ENCODE measurements around the gene SLC6A19. TPM values are rescaled to one million over a fixed set of nuclear protein-coding genes. Genes with fewer than 3 reads are reported as not detected.

Gene SLC6A19
- total and polyA plus RNA-seq, 2 of the 13 experiments (the other 11 are each of a cell fraction or from before 2014, with no cell fraction given), result 0.02 TPM; not detected in 1

GRCh38 chr5:1220351-1220750 lies 19.0 kb downstream of the SLC6A19 start:
- peaks cover 5 to 50% of the 10 kb centered on the region in 2 experiments; a peak in 4 of 5 replicates for H3K27me3 ChIP-seq (ENCODE audit: control insufficient read depth in 1 of 2, insufficient read depth in 2 of 2, low read length in 2 of 2)
- in situ Hi-C loops (cut with HindIII; ENCODE audit: extremely low pct_ligation_motif_present, low pct_unique_long_range_greater_than_20kb), result no loop called here
- no TSS peak for BruUV-seq (replicated peaks)

More at GRCh38 chr5:1220351-1220750, 19.0 kb downstream of the SLC6A19 start:
- H3K9ac ChIP-seq (ENCODE audit: insufficient read depth, low read depth, low read length), result no peak overlapping the region
- ChIA-PET CTCF (ENCODE audit: low intra/inter-chr PET ratio, low total read pairs) (no interaction called here), POLR2A (no interaction called here)
- no peak overlapping the region for H3K27ac ChIP-seq (ENCODE audit: extremely low read length, insufficient read depth, low read length)
- no peaks in the 10 kb centered on the region for H3K4me1 ChIP-seq (ENCODE audit: insufficient read depth, low read length)
- no peak overlapping the region for H2AFZ ChIP-seq (ENCODE audit: low read length)
- H3K4me2 ChIP-seq (ENCODE audit: low read depth, low read length), result no peak overlapping the region
- no peaks in the 10 kb centered on the region for H4K20me1 ChIP-seq (ENCODE audit: insufficient read depth, low read length)
- no peaks in the 10 kb centered on the region for H3K79me2 ChIP-seq (ENCODE audit: insufficient read depth, low read length)
- FAIRE-seq (no peak), DNase-seq (ENCODE audit: low spot score) (no peak), ATAC-seq (no peak)
- WGBS (ENCODE audit: low lambda C conversion rate), result 73% methylated on average over 6 of the region's 9 CpGs
- intact Hi-C loops (cut with micrococcal nuclease; ENCODE audit: unreplicated experiment), result no loop called here
- no peaks in the 10 kb centered on the region for H3K36me3 ChIP-seq (replicated peaks in 1 of 2; ENCODE audit: control insufficient read depth in 1 of 2, insufficient read depth in 2 of 2, low read length in 2 of 2)
- H3K4me3 ChIP-seq (replicated peaks in 1 of 3; ENCODE audit: insufficient read depth in 1 of 3, low read depth in 2 of 3, low read length in 3 of 3), result no peak overlapping the region
- TF ChIP-seq ETV5 (CRISPR knock-in tag; IDR thresholded peaks at IDR 0.05; ENCODE audit: borderline replicate concordance) (no peak), ZNF225 (CRISPR knock-in tag; IDR thresholded peaks at IDR 0.05) (no peak), RBM22 (optimal IDR thresholded peaks at IDR 0.05; ENCODE audit: low read length) (no peak), CREB1 (IDR thresholded peaks at IDR 0.05) (no peak), CREB1 (CRISPR knock-in tag; IDR thresholded peaks at IDR 0.05) (no peak), TBX3 (IDR thresholded peaks at IDR 0.05; ENCODE audit: borderline replicate concordance) (no peak), ZNF704 (CRISPR knock-in tag; IDR thresholded peaks at IDR 0.05; ENCODE audit: borderline replicate concordance) (no peak), ZNF232 (CRISPR knock-in tag; IDR thresholded peaks at IDR 0.05; ENCODE audit: borderline replicate concordance) (no peak), ZNF335 (CRISPR knock-in tag; IDR thresholded peaks at IDR 0.05) (no peak), ZNF17 (CRISPR knock-in tag; IDR thresholded peaks at IDR 0.05) (no peak), DPF2 (CRISPR knock-in tag; IDR thresholded peaks at IDR 0.05; ENCODE audit: borderline replicate concordance, low read depth) (no peak), TEF (CRISPR knock-in tag; IDR thresholded peaks at IDR 0.05) (no peak), ZNF260 (CRISPR knock-in tag; IDR thresholded peaks at IDR 0.05; ENCODE audit: borderline replicate concordance, low read depth) (no peak), THAP8 (CRISPR knock-in tag; IDR thresholded peaks at IDR 0.05; ENCODE audit: borderline replicate concordance) (no peak), AFF4 (CRISPR knock-in tag; IDR thresholded peaks at IDR 0.05) (no peak)
- no peaks in the 10 kb centered on the region for H3K9me3 ChIP-seq (ENCODE audit: low read length)

Data from HepG2 (cell line).